NCI-H524 (cell line): ENCODE results near the gene CEMIP2.
"Not testable (repeated sequence)": the region's sequence is repeated elsewhere in the genome, so short reads cannot be mapped to it uniquely, and the experiment has no call there.

ENCODE experiments used
- DNase-seq, 2 experiments: peaks; one replicate each; lab custom pipeline; 2025; lab: John Stamatoyannopoulos, UW

Gene CEMIP2

DNA sequence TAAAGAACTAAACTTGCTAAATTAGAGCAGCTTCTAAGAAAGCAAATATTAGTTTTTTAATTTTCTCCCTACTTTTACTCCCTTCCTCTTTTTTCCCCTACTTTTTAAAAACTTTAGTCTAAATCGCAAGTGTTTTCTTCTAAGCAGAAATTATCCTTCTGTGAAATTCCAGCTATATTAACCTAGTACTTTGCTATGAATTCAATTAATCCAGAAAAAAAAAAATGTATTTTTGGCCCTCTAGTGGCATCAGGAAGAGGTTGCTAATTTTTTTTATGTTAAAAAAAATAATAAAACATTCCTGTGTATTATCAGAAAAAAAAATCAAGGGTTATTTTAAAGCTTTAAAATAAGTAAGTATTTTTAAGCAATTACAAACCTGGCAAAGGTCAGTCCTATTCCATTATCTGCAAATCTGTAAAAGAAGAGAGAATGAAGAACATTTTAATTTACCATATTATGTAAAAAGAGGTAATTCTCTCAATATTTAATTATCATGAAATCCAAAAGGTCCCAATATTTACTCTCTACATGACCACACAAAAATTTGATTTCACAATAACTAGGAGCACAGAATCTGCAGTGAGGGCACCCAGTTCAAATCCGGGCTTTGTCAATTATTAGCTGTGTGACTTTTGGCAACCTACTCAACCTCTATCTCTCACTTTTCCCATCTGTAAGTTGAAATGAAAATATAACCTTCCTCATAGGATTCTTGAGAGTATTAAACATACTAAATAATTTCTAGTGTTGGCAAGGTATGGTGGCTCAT, 52.0 kb downstream of the CEMIP2 start:
- DNase-seq, result peak in 1 of 2 experiments; percentile 2

GRCh38 chr9:71710856-71711255, 57.5 kb downstream of the CEMIP2 start:
- DNase-seq, result no peak

DNA sequence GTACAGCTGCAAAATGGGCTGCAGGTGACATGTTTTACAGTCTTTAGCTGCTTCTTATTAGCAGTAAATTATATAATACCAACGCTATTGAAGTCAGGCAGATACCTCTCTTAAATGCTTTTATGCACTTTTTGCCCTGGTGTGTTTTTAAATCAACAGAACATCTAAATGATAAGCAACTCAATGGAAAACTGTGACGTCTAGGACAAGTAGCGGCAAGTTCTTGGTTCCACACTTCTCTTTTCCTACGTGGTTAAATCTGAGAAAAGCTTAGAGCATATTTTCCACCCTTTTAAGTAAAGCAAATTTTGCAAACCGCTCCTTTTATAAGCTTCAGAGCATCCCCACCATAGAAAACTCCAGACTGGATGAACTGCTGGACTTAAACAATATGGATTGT, 58.1 kb downstream of the CEMIP2 start:
- no peak for DNase-seq

DNA sequence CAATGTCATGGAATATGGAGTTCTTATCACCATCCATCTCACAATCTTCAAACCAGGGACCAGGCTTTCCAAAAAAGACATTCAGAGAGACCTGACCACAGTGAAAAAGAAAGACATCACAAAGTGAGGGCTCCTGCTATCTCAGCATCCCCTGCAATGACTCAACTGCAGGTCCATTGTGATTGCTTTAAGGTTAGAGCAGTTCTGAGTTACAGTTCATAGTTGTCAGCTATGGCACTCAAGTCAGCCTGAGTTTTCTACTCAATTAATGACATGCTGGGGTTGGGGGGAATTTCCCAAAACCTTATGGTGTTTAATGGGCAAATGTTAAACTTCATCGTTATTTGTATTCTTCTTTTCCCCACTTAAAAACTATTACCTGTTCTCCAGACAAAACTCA, 58.9 kb downstream of the CEMIP2 start:
- no peak for DNase-seq

- DNase-seq, result no peak
Measured at GRCh38 chr9:71706176-71706575, 62.1 kb downstream of the CEMIP2 start.

DNA sequence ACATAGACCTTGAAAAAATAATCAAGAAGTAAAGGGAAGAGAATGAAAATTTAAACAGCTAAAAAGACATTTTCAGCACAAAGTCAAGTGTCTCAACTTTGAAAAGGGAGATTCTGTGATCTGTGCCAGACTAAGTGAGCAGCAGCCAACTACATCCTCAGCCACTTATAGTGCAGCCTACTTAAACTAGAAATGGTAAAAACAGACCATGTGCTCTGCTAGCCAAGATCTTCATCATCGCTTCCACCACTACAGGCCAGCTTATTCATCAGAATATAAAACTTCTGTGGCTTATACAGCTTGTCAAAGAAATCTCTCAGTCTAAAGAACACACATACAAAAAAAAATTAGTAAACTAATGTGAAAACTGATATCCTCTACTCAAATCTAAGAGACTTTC, 63.5 kb downstream of the CEMIP2 start:
- no peak for DNase-seq

DNA sequence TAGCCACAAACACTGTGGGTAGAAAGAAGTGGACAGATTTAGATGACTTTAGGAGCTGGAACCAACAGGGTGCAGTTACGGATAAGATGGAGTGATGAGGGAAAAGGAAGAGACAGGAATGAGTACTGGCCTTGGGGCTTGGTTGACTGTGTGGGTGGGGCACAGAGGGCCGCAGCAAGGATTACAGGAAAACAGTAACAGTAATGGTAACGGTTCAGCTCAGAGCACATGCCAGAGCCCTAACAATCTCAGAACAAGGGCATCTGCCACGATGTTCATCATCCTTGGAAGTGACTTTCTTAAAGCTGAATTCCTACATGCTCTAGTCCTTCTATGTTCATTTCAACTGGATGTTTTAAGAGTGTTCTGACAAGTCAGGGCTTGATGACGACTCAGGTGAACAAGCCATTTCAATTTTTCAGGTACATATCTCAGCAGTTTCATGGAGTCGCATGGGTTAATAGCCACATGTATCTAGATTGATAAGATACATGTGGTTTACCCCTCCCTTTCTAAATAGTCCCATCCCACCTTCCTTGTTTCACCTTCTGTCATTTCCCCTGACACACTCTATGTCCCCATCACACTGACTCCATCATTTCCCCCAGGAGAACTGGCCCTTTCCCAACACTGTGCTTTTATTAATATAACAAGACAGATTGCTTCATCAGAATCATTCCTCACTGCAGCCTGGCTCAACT, 65.0 kb downstream of the CEMIP2 start:
- no peak for DNase-seq

DNA sequence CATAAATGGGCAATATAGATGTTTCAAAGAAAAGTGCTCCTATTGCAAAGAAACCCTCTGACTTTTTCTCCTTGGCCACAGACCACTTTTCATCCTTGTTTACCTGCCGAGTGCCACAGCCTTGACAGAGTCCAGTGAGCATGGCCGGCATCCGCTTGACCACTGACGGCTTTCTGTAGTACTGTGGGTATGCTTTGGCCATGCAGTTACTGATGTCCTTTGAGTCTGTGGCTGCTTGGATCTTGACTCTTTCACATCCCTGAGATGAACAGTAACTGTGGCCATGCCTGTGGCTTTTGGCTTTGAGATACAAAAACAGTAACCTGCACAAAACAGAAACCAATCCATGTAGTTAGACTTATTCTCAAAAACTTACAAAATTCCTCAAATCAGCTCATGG, 70.4 kb downstream of the CEMIP2 start:
- no peak for DNase-seq

DNA sequence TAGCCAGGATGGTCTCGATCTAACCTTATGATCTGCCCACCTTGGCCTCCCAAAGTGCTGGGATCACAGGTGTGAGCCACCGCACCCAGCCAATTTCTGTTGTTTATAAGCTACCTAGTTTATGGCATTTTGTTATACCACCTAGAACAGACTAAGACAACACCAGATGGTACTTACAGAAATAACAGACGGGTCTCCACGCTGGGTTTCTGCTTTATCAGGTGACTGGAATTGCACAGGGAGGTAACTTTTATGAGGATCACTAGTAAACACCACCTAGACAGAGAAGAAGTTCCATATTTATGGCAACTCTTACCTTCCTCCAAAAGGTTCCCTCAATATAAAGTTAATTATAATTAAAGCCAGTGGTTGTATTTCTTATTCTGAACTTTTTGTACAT, 74.0 kb downstream of the CEMIP2 start:
- DNase-seq, result no peak

- DNase-seq, result no peak
Measured at GRCh38 chr9:71693607-71694006, 74.7 kb downstream of the CEMIP2 start.

DNA sequence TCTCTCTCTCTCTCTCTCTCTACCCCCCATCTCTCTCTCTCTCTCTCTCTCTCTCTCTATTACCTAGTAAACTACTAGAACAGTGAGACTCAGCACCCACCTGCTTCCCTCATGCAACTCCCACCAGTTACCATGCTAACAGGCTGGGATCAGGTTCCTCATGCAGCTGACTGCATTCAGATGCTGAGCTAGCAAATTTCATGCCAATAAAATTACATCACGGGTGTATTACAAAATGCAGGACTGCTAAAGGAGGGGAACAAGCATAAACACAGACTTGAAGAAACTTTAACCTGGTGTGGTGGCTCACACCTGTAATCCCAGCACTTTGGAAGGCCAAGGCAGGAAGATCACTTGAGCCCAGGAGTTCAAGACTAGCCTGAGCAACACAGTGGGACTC, 76.0 kb downstream of the CEMIP2 start:
- DNase-seq, result no peak

DNA sequence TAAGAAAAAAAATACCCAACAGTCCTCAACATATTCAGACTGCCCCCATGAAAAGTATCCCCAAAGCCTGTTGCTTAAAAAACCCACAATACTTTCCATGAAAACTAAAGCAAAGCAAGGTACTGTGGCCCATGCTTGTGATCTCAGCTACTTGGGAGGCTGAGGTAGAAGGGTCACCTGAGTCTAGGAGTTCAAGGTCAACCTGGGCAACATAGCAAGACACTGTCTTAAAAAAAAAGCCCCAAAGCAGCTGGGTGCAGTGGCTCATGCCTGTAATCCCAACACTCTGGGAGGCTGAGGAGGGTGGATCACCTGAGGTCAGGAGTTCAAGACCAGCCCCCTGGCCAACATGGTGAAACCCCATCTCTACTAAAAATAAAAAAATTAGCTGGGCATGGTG, 76.7 kb downstream of the CEMIP2 start:
- not testable (repeated sequence) for DNase-seq

- DNase-seq, result no peak
Measured at GRCh38 chr9:71690689-71691435, 77.5 kb downstream of the CEMIP2 start.

GRCh38 chr9:71690063-71690688, 78.1 kb downstream of the CEMIP2 start:
- no peak for DNase-seq

GRCh38 chr9:71687676-71688075, 80.6 kb downstream of the CEMIP2 start:
- no peak for DNase-seq

- no peak for DNase-seq
Measured at GRCh38 chr9:71685988-71686387, 82.3 kb downstream of the CEMIP2 start.

DNA sequence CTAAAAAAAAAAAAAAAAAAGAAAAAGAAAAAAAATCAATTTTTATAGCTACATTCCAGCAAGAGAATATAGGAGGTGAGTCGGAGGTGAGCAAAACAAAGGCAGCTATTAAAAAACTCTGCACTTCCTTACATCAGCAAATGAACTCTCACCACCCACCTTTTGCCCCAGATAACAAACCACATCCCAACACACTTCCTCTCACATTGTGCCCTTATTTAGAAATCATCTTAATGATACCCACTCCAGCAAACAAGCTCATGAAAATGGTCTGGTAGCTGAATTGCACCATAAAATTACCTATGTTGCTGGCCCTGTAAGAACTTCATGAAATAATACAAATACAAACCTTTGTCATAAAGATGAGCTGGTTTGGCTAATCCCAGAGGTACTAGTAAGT, 82.9 kb downstream of the CEMIP2 start:
- DNase-seq, result no peak

DNA sequence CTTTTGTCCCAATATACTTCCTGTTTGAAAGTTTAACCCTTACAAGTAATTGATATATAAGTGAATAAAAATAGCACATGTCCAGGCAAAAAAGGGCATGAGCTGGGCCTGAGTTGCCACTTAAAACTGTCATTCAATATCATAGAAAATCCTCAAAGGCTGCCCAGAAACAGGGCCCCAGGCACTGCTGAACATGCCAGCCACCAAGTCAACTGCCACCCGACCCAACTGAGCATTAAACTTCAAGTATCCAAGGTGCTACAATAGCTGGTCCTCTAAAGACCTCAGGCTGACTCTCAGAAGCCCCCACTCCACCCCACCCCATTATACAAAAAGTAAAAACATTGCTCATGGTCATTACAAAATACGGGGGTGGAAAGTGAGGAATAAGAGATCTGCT, 83.7 kb downstream of the CEMIP2 start:
- DNase-seq, result no peak

DNA sequence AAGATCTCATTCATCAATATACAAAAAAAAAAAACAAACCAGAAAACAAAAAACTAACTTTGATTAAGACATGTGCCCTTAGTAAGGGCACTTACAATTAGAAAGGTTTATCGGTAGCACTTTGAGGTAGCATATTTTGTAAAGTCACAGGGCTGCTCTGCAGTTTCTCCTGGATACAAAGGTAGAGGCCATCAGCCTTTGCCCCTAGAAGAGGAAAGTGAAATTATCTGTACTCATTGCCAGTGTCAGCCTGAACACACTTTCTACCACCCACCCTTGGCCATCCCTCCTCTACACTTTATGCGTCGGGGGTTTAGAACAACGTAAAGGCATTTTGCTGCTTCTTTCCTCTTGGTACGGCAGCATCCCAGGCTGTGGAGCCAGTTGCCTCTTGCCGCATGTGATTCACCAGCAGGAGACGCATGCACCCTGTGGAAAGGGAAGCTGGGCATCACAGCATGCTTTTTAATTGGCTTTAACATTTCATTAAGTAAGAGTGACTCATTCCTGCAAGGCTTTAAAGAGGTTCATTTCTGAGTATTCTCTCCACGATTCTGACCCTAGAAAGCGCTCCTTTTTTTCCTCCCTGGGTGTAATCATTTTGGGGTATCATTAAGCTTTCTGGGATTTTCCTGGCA, 84.6 kb downstream of the CEMIP2 start:
- DNase-seq, result no peak

DNA sequence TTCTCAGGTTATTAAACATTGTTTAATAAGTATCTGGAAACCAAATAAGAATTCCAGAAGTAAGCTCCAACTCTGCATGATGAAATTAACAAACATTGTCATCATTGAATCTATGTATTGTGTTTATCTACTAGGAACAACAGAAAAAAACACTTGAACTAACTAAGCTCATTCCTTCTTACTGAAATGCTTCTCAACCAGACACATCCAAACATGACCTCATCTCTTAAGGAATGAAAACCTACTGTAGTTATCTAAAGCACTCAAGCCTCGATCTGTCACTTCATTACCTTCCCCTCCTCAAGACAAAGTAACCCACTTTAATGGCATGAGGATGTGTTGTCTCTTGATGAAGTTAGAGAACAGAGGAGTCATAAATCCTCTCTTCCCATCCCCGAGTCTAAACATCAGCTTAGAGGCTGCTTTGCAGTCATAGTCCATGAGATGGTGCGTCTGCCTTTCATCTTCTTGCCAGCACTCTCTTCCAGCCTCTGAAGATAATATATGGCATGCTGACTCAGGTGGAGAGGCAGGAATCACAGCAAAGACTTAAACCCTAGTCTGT, 86.5 kb downstream of the CEMIP2 start:
- DNase-seq, result no peak

- no peak for DNase-seq
Measured at GRCh38 chr9:71681104-71681707, 87.1 kb downstream of the CEMIP2 start.
